Heart left ventricle (tissue), 16 donors: Measurements from ENCODE around the gene C6orf136. TPM values are rescaled to one million over a fixed set of nuclear protein-coding genes. Genes with fewer than 3 reads are reported as not detected.

Experiments used
- ATAC-seq, 4 donors: fragments of 200-7000 bp; cut with Tn5 transposase; one replicate each; pipeline ENCODE4 v1.9.1; 2020 to 2022; ENCODE audit warnings: moderate library complexity in 4 of 4, mild to moderate bottlenecking in 3 of 4, moderate number of reproducible peaks in 1 of 4
- DNase-seq, 5 donors: peaks; one replicate each; pipeline ENCODE4 v3.0.0-alpha.2; 2020
- H3K27ac ChIP-seq, 12 donors: fragments of 200-600 bp; sonication (generic) in 4 of 12; one replicate each; pipeline versions ENCODE4 v1.5.0 to v1.8.0; 2016 to 2022; ENCODE audit warnings: mild to moderate bottlenecking in 2 of 12
- H3K27me3 ChIP-seq, 9 donors: fragments of 200-600 bp; sonication (generic) in 2 of 9; one replicate each; pipeline versions ENCODE4 v1.5.1 to v1.8.0; 2016 to 2022; ENCODE audit warnings: mild to moderate bottlenecking in 3 of 9
- H3K36me3 ChIP-seq, 9 donors: fragments of 200-600 bp; sonication (generic) in 2 of 9; one replicate each; pipeline versions ENCODE4 v1.5.0 to v1.8.0; 2018 to 2022; ENCODE audit warnings: mild to moderate bottlenecking in 2 of 9
- H3K4me1 ChIP-seq, 12 donors: fragments of 200-600 bp; sonication (generic) in 4 of 12; one replicate each; pipeline versions ENCODE4 v1.5.0 to v1.8.0; 2016 to 2022; ENCODE audit warnings: mild to moderate bottlenecking in 3 of 12
- H3K4me3 ChIP-seq, 12 donors: fragments of 200-600 bp; sonication (generic) in 4 of 12; one replicate each; pipeline versions ENCODE4 v1.5.0 to v1.8.0; 2017 to 2022; ENCODE audit warnings: mild to moderate bottlenecking in 9 of 12, moderate library complexity in 4 of 12
- H3K9me3 ChIP-seq, 12 donors: fragments of 200-600 bp; sonication (generic) in 4 of 12; one replicate each; pipeline versions ENCODE4 v1.5.0 to v1.8.0; 2016 to 2022; ENCODE audit warnings: mild to moderate bottlenecking in 1 of 12
- POLR2A ChIP-seq, 2 donors: fragments of 450-650 bp; IDR thresholded peaks; one replicate each; pipeline ENCODE4 v1.6.1; 2017; ENCODE audit warnings: antibody characterized with exemption in 2 of 2, mild to moderate bottlenecking in 2 of 2, moderate library complexity in 2 of 2
- WGBS, 4 donors: extraction: QIAGEN DNeasy Blood & Tissue Kit in 2 of 4; methylation state at CpG; one replicate each; pipeline versions ENCODE4 v1.1.5 to v1.1.7; 2013 to 2018; 5-methylcytosine and 5-hydroxymethylcytosine counted together
- intact Hi-C, 10 donors: fragments of 100-400 bp; cut with DNase I; formaldehyde crosslinking; loops; one replicate each; pipeline versions ENCODE4 v1.11.1 to v1.14.2; 2022
- polyA plus RNA-seq, 2 donors: library from polyadenylated mRNA; stranded (reverse); fragments of 200-250 nt; gene quantifications; one replicate each; pipeline ENCODE4 v1.2.3, GENCODE V29; 2013
- total RNA-seq, 9 donors: library from RNA; depleted of rRNA in 2 of 9; stranded (reverse); fragments of >200 nt in 2 of 9; fragmentation: NEBNext Ultra II Directional in 3 of 9; extraction: Animal tissue kit (Norgen Biotek cat#: 25700) in 3 of 9; gene quantifications; one replicate each; pipeline versions ENCODE4 v1.1.0 to v1.2.4, GENCODE V29; 2016 to 2023
- TF ChIP-seq, protein P1 (sequence below), 12 donors: fragments of 200-600 bp; sonication (generic) in 4 of 12; IDR thresholded peaks; one replicate each; pipeline versions ENCODE4 v1.5.0 to v1.8.0; 2018 to 2022; ENCODE audit warnings: antibody characterized with exemption in 12 of 12, mild to moderate bottlenecking in 5 of 12
- donor health status: ischemic (EF 13 %, LVEDD 7.1; RV severe dilation, severe dysfunction).
- donor health status: healthy with polysubstance abuse.
- donor health status: DM: no; HTN: yes; CAD: no.
- donor health status: DM: no; HTN: no; CAD: no.
- donor health status: ischemic (EF 25% LVEDD 6.9; RV normal size, moderate dysfunction).
- donor health status: ischemic (EF 25% LVEDD 5.7; RV mildly dilated, moderate dysfunction).
- donor health status: healthy.
- donor health status: DM: yes; HTN: yes; CAD: no.
- donor health status: ischemic (EF 35%, LVEDD 5.7; RV mildly dilated, moderate dysfunction).
- donor health status: nonischemic (EF 11% LVEDD 7.7; RV severe dilation, severe dysfunction).
- donor health status: DM: yes; HTN: yes; CAD: no.
- donor health status: PGD.
- donor health status: ischemic (EF 29% LVEDD 5.4; RV normal size, mild dysfunction).
- donor health status: nonischemic (EF 23%, LVEDD 6.1; RV moderate dilation, normal function).

C6orf136 gene
- total and polyA plus RNA-seq, 11 donors: 27.9 to 79.3 (median 47.4) TPM

DNA sequence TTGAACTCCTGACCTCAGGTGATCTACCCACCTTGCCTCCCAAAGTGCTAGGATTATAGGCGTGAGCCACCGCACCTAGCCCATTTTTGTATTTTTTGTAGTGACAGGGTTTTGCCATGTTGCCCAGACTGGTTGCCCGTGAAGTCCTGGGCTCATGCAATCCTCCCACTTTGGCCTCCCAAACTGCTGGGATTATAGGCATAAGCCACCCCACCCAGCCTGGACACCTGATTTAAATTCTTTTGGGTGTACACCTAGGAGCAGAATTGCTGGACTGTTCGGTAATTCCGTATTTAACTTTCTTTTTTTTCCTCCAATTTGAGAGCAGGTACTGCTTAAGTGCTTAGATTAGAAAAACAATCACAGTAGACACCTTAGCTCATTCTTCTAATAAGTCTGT is 49.5 kb downstream of the C6orf136 start:
- Histone ChIP-seq H3K9me3 (no peaks in the 10 kb centered on the region), H3K4me1 (peaks cover 0 to 12% (median 5%) of the 10 kb centered on the region in 12 donors), H3K27ac (no peak overlapping the region), H3K36me3 (peaks cover 0 to 24% (median 4%) of the 10 kb centered on the region in 9 donors), H3K27me3 (no peaks in the 10 kb centered on the region), H3K4me3 (no peak overlapping the region)
- ATAC-seq: no peak
- TF ChIP-seq, protein P1, sequence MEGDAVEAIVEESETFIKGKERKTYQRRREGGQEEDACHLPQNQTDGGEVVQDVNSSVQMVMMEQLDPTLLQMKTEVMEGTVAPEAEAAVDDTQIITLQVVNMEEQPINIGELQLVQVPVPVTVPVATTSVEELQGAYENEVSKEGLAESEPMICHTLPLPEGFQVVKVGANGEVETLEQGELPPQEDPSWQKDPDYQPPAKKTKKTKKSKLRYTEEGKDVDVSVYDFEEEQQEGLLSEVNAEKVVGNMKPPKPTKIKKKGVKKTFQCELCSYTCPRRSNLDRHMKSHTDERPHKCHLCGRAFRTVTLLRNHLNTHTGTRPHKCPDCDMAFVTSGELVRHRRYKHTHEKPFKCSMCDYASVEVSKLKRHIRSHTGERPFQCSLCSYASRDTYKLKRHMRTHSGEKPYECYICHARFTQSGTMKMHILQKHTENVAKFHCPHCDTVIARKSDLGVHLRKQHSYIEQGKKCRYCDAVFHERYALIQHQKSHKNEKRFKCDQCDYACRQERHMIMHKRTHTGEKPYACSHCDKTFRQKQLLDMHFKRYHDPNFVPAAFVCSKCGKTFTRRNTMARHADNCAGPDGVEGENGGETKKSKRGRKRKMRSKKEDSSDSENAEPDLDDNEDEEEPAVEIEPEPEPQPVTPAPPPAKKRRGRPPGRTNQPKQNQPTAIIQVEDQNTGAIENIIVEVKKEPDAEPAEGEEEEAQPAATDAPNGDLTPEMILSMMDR (IDR thresholded peaks at IDR 0.05): no peak
- no peak for TF ChIP-seq POLR2A (IDR thresholded peaks at IDR 0.05)
- no peak for DNase-seq
- WGBS, 4 donors: 88 to 98% (median 95%) methylated on average over 5 of the region's 5 CpGs
- intact Hi-C loops: no loop called here

DNA sequence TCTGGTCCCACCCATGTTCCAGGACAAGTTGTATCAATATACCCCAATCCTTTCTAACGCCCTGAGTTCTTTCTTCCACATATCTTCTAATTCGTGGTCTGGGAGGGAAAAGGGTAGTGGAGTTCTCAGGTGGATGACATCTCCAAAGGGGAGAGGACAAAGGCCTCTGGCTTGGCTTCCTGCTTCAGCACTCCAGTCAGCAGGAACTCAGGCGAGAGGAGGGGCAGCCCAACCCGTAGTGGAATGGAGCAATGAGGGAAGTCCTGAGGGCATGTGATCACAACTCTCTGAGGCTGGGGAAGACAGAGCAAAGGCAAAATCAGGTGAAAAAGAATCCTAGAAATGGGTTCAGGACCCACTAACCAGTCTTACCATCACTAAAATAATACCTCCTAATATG is 53.4 kb downstream of the C6orf136 start:
- intact Hi-C loops: no loop called here

More for the DNA sequence above, 53.4 kb downstream of the C6orf136 start:
- Histone ChIP-seq H3K4me1 (peaks cover 0 to 10% (median 4%) of the 10 kb centered on the region in 12 donors), H3K27me3 (no peaks in the 10 kb centered on the region), H3K4me3 (no peak overlapping the region), H3K27ac (peak overlapping the region in 2 of 12 donors; percentile 12 to 13), H3K36me3 (peaks cover 0 to 55% (median 17%) of the 10 kb centered on the region in 9 donors), H3K9me3 (no peaks in the 10 kb centered on the region)
- no peak for TF ChIP-seq POLR2A (IDR thresholded peaks at IDR 0.05)
- ATAC-seq: peak in 3 of 4 donors; percentile 67 to 87 (median 83)
- DNase-seq: peak in 1 of 5 donors; percentile 61
- 43 to 52% (median 50%) methylated on average over 4 of the region's 4 CpGs for WGBS, 4 donors

Other genes with a start within 250 kb of the C6orf136 start
- gene HLA-E, start 157.6 kb upstream of the C6orf136 start, total RNA-seq: 100 to 1,000 TPM in 8 of 9 donors, 10 to 100 TPM in 1; 96.1 to 560 (median 162) TPM
- 100 to 1,000 TPM; 160 to 200 TPM for gene HLA-E, start 157.6 kb upstream of the C6orf136 start, polyA plus RNA-seq
- gene GNL1, start 90.6 kb upstream of the C6orf136 start, total RNA-seq: 10 to 100 TPM in 8 of 9 donors, 1 to 10 TPM in 1; 9.1 to 32.4 (median 17.4) TPM
- gene GNL1, start 90.6 kb upstream of the C6orf136 start, polyA plus RNA-seq: 10 to 100 TPM; 17.7 to 33.5 TPM
- 1 to 10 TPM; 1.9 to 4.5 (median 2.9) TPM for gene PRR3, start 89.8 kb upstream of the C6orf136 start, total RNA-seq
- gene PRR3, start 89.8 kb upstream of the C6orf136 start, polyA plus RNA-seq: 1 to 10 TPM; 3.4 to 3.6 TPM
- gene ABCF1, start 75.7 kb upstream of the C6orf136 start, total RNA-seq: 10 to 100 TPM; 35.1 to 49.0 (median 39.8) TPM
- gene ABCF1, start 75.7 kb upstream of the C6orf136 start, polyA plus RNA-seq: 10 to 100 TPM; 28.0 to 76.8 TPM
- gene PPP1R10, start 29.9 kb upstream of the C6orf136 start, total RNA-seq: 10 to 100 TPM; 21.7 to 44.9 (median 29.9) TPM
- gene PPP1R10, start 29.9 kb upstream of the C6orf136 start, polyA plus RNA-seq: 1 to 10 TPM; 9.4 to 9.6 TPM
- gene MRPS18B, start 29.3 kb upstream of the C6orf136 start, total RNA-seq: 100 to 1,000 TPM in 6 of 9 donors, 10 to 100 TPM in 3; 84.2 to 160 (median 122) TPM
- 100 to 1,000 TPM; 102 to 219 TPM for gene MRPS18B, start 29.3 kb upstream of the C6orf136 start, polyA plus RNA-seq
- gene ATAT1, start 20.3 kb upstream of the C6orf136 start, total RNA-seq: 1 to 10 TPM; 1.1 to 7.0 (median 3.3) TPM
- gene ATAT1, start 20.3 kb upstream of the C6orf136 start, polyA plus RNA-seq: 1 to 10 TPM; 2.7 to 3.5 TPM
- gene DHX16, start 25.9 kb downstream of the C6orf136 start, total RNA-seq: 10 to 100 TPM; 17.6 to 26.1 (median 21.0) TPM
- 10 to 100 TPM; 16.1 to 39.4 TPM for gene DHX16, start 25.9 kb downstream of the C6orf136 start, polyA plus RNA-seq
- gene PPP1R18, start 39.5 kb downstream of the C6orf136 start, total RNA-seq: 10 to 100 TPM; 11.9 to 77.2 (median 18.5) TPM
- 10 to 100 TPM; 19.4 to 21.8 TPM for gene PPP1R18, start 39.5 kb downstream of the C6orf136 start, polyA plus RNA-seq
- 1 to 10 TPM; 2.2 to 9.6 (median 3.9) TPM for gene NRM, start 43.9 kb downstream of the C6orf136 start, total RNA-seq
- 1 to 10 TPM; 5.6 to 8.6 TPM for gene NRM, start 43.9 kb downstream of the C6orf136 start, polyA plus RNA-seq
- 10 to 100 TPM; 10.6 to 25.0 (median 17.5) TPM for gene MDC1, start 70.1 kb downstream of the C6orf136 start, total RNA-seq
- 10 to 100 TPM in 1 of 2 donors, 1 to 10 TPM in 1; 8.6 to 13.9 TPM for gene MDC1, start 70.1 kb downstream of the C6orf136 start, polyA plus RNA-seq
- gene TUBB, start 73.2 kb downstream of the C6orf136 start, total RNA-seq: 100 to 1,000 TPM; 183 to 474 (median 238) TPM
- 100 to 1,000 TPM; 195 to 497 TPM for gene TUBB, start 73.2 kb downstream of the C6orf136 start, polyA plus RNA-seq
- gene FLOT1, start 95.6 kb downstream of the C6orf136 start, total RNA-seq: 100 to 1,000 TPM; 166 to 282 (median 211) TPM
- 100 to 1,000 TPM; 291 to 310 TPM for gene FLOT1, start 95.6 kb downstream of the C6orf136 start, polyA plus RNA-seq
- 100 to 1,000 TPM in 2 of 9 donors, 10 to 100 TPM in 6, 1 to 10 TPM in 1; 8.7 to 127 (median 69.8) TPM for gene IER3, start 97.4 kb downstream of the C6orf136 start, total RNA-seq
- 100 to 1,000 TPM in 1 of 2 donors, 10 to 100 TPM in 1; 33.3 to 119 TPM for gene IER3, start 97.4 kb downstream of the C6orf136 start, polyA plus RNA-seq
- 10 to 100 TPM; 18.0 to 50.0 (median 38.4) TPM for gene DDR1, start 237.4 kb downstream of the C6orf136 start, total RNA-seq
- gene DDR1, start 237.4 kb downstream of the C6orf136 start, polyA plus RNA-seq: 10 to 100 TPM; 11.8 to 14.1 TPM